Esophagus squamous epithelium (tissue), 4 donors: ENCODE results near the gene COL26A1.

ENCODE experiments used
- CTCF ChIP-seq, 6 experiments: fragments of 450-650 bp in 4 of 6; fragments of 200-600 bp in 2 of 6; sonication (generic) in 2 of 6; IDR thresholded peaks; one replicate each; pipeline ENCODE4 v1.5.1; 2016 to 2019; ENCODE audit warnings: antibody characterized with exemption in 6 of 6, mild to moderate bottlenecking in 4 of 6, moderate library complexity in 4 of 6
- POLR2A ChIP-seq, 4 donors: fragments of 450-650 bp; IDR thresholded peaks; one replicate each; pipeline ENCODE4 v1.6.1; 2017; ENCODE audit warnings: antibody characterized with exemption in 4 of 4, mild to moderate bottlenecking in 4 of 4, moderate library complexity in 3 of 4

GRCh38 chr7:101563198-101563901, 200.7 kb downstream of the COL26A1 start:
- no peak for TF ChIP-seq CTCF (IDR thresholded peaks at IDR 0.05)
- no peak for TF ChIP-seq POLR2A (IDR thresholded peaks at IDR 0.05)
